GM12878 (cell line): ENCODE data around the gene LRP1. TPM values are rescaled to one million over a fixed set of nuclear protein-coding genes. Genes with fewer than 3 reads are reported as not detected.

Experiments used
- ASH2L ChIP-seq: fragments of 300-600, 200-600 bp; sonication (generic); IDR thresholded peaks from 2 replicates; pipeline ENCODE4 v1.6.1; 2017; ENCODE audit warnings: low read depth, mild to moderate bottlenecking, borderline replicate concordance
- CEBPB ChIP-seq, 2 experiments: fragments of 150-350 bp in 1 of 2; IDR thresholded peaks; 2 replicates each; pipeline ENCODE4 v1.6.1; 2012 to 2014; ENCODE audit warnings: low read depth in 2 of 2, low read length in 2 of 2, borderline replicate concordance in 1 of 2, inconsistent platforms in 1 of 2
- CEBPZ ChIP-seq: fragments of 150-350 bp; IDR thresholded peaks from 2 replicates; pipeline ENCODE4 v1.6.1; 2016; ENCODE audit warnings: low read depth, low read length
- CHD2 ChIP-seq: IDR thresholded peaks from 2 replicates; pipeline ENCODE4 v1.6.1; 2011; ENCODE audit warnings: low read depth, low read length, improper control_type of control experiment, borderline replicate concordance
- CREM ChIP-seq: IDR thresholded peaks from 2 replicates; pipeline ENCODE4 v1.6.1; 2014; ENCODE audit warnings: antibody characterized with exemption, low read depth
- IRF4 ChIP-seq: IDR thresholded peaks from 2 replicates; pipeline ENCODE4 v1.6.1; 2011; ENCODE audit warnings: low read depth, low read length
- JUND ChIP-seq: IDR thresholded peaks from 2 replicates; pipeline ENCODE4 v1.6.1; 2012; ENCODE audit warnings: low read depth, mild to moderate bottlenecking, low read length, improper control_type of control experiment, moderate library complexity
- MAX ChIP-seq: IDR thresholded peaks from 2 replicates; pipeline ENCODE4 v1.6.1; 2012; ENCODE audit warnings: low read depth, low read length, improper control_type of control experiment
- PRDM15 ChIP-seq: fragments of 450-650 bp; formaldehyde crosslinking; IDR thresholded peaks from 2 replicates; pipeline ENCODE4 v1.4.0; 2020; ENCODE audit warnings: mild to moderate bottlenecking, moderate library complexity
- RB1 ChIP-seq: fragments of 450-650 bp; formaldehyde crosslinking; IDR thresholded peaks from 2 replicates; pipeline ENCODE4 v1.6.1; 2017; ENCODE audit warnings: mild to moderate bottlenecking, borderline replicate concordance
- RBBP5 ChIP-seq: fragments of 200-600 bp; sonication (generic); conservative IDR thresholded peaks from 2 replicates; pipeline ENCODE4 v1.6.1; 2016
- RUNX3 ChIP-seq: IDR thresholded peaks from 2 replicates; pipeline ENCODE4 v1.6.1; 2012; ENCODE audit warnings: low read length, inconsistent platforms
- TAF1 ChIP-seq: IDR thresholded peaks from 2 replicates; pipeline ENCODE4 v1.6.1; 2011; ENCODE audit warnings: mild to moderate bottlenecking, low read depth, low read length, borderline replicate concordance
- TBL1XR1 ChIP-seq: IDR thresholded peaks from 2 replicates; pipeline ENCODE4 v1.6.1; 2012; ENCODE audit warnings: low read depth, low read length, improper control_type of control experiment
- ZNF207 ChIP-seq: fragments of 450-650 bp; IDR thresholded peaks from 2 replicates; pipeline ENCODE4 v1.6.1; 2014; ENCODE audit warnings: antibody characterized with exemption, mild to moderate bottlenecking, borderline replicate concordance
- ZNF622 ChIP-seq: fragments of 450-650 bp; IDR thresholded peaks from 2 replicates; pipeline ENCODE4 v1.6.1; 2017; ENCODE audit warnings: mild to moderate bottlenecking, inconsistent platforms
- polyA plus RNA-seq, 11 experiments: library from polyadenylated mRNA; depleted of rRNA in 4 of 11; unstranded in 6 of 11; stranded (reverse) in 5 of 11; fragments of >200 nt; fragmentation: Nextera tagmentation in 4 of 11; fragmentation: Illumina TruSeq in 1 of 11; extraction: Ambion mirVana in 4 of 11; extraction: Trizol in 1 of 11; gene quantifications; 1 replicate in 1 of 11; 2 replicates in 10 of 11; pipeline versions ENCODE4 v1.2.1 to v1.2.3, GENCODE V29; 2011 to 2016; ENCODE audit warnings: inconsistent platforms in 2 of 11, missing spikeins in 2 of 11, low read depth in 1 of 11
- total RNA-seq, 4 experiments: library from RNA; depleted of rRNA in 3 of 4; stranded (reverse); fragments of >200 nt in 3 of 4; fragmentation: Illumina TruSeq in 1 of 4; extraction: Trizol in 1 of 4; gene quantifications; 2 replicates each; pipeline versions ENCODE4 v1.2.1 to v1.2.3, GENCODE V29; 2013 to 2021
- TF ChIP-seq, protein P1 (sequence below): fragments of 450-650 bp; IDR thresholded peaks from 2 replicates; pipeline ENCODE4 v1.6.1; 2017; ENCODE audit warnings: mild to moderate bottlenecking
- TF ChIP-seq, protein P2 (sequence below): IDR thresholded peaks from 2 replicates; pipeline ENCODE4 v1.6.1; 2011; ENCODE audit warnings: borderline replicate concordance, low read depth, mild to moderate bottlenecking, moderate library complexity, low read length; ENCODE audit not compliant: insufficient read depth, poor library complexity, severe bottlenecking

The LRP1 gene
- total and polyA plus RNA-seq, 10 of the 15 experiments (the other 5 are each of a cell fraction or from before 2014, with no cell fraction given) = under 0.01 to 1.1 (median 0.20) TPM; not detected in 2

GRCh38 chr12:57078519-57079404 is 49.5 kb upstream of the LRP1 start, which contains the start of gene NEMP1 (continued):
- TF ChIP-seq CEBPZ (peak; percentile 89), ZNF622 (no peak), MAX (peak; percentile 91; the same call in 1 of the 2 replicates), RBBP5 (no peak), IRF4 (no peak), CREM (peak; percentile 43), ASH2L (no peak), RUNX3 (peak; percentile 54; the same call in 1 of the 2 replicates), PRDM15 (CRISPR knock-in tag) (no peak), TBL1XR1 (peak; percentile 45; the same call in 1 of the 2 replicates), CHD2 (peak; percentile 94; the same call in 1 of the 2 replicates), JUND (no peak), RB1 (peak; percentile 93; the same call in 1 of the 2 replicates), TAF1 (peak; percentile 58; the same call in 1 of the 2 replicates), ZNF207 (peak; percentile 43; the same call in 1 of the 2 replicates), CEBPB (IDR thresholded peaks at IDR 0.05; ENCODE audit: borderline replicate concordance in 1 of 2, low read depth in 2 of 2, low read length in 2 of 2) (peak in 1 of 2 experiments; percentile 8; a peak in 1 of 4 replicates)
- TF ChIP-seq, protein P1, sequence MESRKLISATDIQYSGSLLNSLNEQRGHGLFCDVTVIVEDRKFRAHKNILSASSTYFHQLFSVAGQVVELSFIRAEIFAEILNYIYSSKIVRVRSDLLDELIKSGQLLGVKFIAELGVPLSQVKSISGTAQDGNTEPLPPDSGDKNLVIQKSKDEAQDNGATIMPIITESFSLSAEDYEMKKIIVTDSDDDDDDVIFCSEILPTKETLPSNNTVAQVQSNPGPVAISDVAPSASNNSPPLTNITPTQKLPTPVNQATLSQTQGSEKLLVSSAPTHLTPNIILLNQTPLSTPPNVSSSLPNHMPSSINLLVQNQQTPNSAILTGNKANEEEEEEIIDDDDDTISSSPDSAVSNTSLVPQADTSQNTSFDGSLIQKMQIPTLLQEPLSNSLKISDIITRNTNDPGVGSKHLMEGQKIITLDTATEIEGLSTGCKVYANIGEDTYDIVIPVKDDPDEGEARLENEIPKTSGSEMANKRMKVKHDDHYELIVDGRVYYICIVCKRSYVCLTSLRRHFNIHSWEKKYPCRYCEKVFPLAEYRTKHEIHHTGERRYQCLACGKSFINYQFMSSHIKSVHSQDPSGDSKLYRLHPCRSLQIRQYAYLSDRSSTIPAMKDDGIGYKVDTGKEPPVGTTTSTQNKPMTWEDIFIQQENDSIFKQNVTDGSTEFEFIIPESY = no peak
- TF ChIP-seq, protein P2, sequence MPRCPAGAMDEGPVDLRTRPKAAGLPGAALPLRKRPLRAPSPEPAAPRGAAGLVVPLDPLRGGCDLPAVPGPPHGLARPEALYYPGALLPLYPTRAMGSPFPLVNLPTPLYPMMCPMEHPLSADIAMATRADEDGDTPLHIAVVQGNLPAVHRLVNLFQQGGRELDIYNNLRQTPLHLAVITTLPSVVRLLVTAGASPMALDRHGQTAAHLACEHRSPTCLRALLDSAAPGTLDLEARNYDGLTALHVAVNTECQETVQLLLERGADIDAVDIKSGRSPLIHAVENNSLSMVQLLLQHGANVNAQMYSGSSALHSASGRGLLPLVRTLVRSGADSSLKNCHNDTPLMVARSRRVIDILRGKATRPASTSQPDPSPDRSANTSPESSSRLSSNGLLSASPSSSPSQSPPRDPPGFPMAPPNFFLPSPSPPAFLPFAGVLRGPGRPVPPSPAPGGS = no peak
